NCI-H187 treated with DMSO at 0.1 percent for 48 hours (cell line): ENCODE measurements around the gene ITPR2.
"Not testable (repeated sequence)": the region's sequence is repeated elsewhere in the genome, so short reads cannot be mapped to it uniquely, and the experiment has no call there.

Experiments used
- DNase-seq: peaks from one replicate; lab custom pipeline; 2025; lab: John Stamatoyannopoulos, UW

Gene ITPR2

DNA sequence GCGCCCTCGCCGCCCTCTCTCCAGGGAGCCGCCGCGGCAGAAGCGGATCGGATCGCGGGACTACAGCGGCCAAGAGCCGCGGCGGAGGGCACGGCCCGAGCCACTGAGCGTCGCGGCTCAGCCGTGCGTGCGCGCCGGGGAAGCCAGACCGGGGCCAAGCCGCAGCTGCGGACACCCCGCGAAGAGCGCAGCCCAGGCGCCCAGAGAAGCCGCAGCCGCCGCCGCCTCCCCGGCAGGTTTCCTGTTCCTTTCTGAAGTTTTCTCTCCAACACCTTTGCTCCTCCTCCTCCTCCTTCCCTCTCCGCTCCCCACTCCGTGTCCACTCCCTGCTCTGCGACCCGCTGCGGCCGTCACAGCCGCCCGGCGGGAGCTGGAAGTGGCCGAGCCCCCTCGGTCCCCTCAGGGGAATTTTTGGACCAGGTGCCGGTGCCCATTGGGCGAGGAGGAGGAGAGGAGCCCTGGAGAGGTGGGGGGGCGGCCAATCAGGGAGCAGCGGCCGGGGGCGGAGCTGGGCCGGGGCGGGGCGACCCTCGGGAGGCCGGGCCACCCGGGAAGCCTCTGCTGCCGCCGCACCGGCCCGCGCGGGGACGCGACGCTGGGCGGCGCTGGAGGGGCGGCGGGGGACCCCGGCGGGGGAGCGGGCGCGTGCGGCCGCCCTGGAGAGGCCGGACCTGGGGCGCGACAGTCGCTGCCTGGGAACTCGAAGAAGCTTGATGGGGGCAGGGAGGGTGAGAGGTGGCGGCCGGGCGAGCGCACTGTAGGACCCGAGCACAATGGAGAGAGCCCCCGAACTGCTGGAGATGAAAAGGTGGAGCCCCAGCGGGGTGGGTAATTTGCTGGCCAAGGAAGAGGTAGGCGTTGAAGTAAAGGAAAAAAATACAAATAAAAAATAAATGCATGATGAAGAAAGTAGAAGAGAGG is at the start of gene ITPR2:
Gene ITPR2, minus strand, starts transcription at position 373 of the 921 bp plus-strand sequence. CDS start 413 bp downstream, outside the sequence.
- DNase-seq = peak; percentile 65

DNA sequence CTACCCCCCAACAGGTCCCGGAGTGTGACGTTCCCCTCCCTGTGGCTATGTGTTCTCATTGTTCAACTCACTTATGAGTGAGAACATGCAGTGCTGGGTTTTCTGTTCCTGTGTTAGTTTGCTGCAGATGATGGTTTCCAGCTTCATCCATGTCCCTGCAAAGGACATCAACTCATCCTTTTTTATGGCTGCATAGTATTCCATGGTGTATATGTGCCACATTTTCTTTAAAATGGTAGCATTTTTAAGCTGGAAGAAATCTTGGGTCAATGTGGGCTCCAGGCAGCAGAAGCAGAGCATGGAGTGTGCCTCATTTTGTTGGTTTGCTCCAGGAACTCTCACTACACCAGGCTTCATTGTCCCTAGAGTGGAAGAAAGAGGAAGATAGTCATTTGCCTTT is 47.6 kb upstream of the ITPR2 start:
- DNase-seq = no peak

GRCh38 chr12:26878661-26879119 is 45.7 kb upstream of the ITPR2 start:
- peak; percentile 41 for DNase-seq

DNA sequence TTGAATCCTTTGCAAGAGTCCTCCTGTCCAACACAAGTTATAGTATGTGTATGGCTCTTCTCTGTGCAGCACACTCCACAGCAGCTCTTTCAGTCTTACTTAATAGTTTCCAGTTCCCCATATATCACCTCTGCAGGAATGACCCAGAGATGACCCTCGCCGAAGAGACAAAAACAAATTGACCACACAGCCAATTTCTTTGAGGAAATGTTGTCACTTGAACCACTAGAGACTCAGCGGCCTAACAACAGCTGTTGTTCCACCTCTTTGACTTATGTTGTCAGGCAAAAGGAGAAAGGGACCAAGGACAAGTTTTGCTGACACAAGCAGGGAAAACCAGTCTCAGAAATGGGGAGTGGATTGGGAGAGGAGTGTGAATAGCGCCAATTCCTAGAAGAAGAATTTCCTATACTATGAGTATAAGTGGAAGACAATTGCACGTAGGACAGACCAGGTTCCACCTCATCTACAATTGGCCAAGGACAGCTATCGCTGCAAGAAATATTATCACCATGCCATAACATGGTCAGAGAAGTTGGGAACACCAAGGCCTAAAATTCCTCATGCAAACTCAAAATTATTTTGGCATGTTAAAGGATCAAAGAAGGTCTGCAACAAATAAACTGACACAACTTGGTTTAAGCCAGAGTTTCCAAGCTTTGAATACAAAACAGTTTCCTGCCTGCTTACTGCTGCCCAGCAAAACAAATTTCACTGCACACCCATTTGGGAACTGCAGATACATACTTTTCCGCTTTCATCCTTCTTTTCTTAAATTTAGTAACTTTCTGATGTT is 41.7 kb upstream of the ITPR2 start:
- DNase-seq = no peak

- DNase-seq = peak; percentile 40
Observed at GRCh38 chr12:26872625-26873024, 39.6 kb upstream of the ITPR2 start.

DNA sequence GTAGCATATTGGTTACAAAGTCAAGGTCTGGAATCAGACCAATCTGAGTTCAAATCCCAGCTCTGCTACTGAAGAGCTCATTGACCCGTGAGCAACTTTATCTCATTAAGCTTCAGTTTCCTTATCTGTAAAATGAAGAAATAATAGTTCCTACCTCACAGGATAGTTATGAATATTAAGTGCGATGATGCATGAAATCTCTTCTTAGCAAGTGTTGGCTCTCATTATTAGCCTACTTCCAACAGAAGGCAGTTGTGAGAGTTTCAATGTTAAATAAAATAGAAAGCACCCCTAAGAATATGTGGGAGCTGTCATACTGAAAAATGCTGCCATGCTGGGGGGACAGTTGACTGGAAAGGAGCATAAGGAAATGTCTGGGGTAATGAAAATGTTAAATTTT is 39.0 kb upstream of the ITPR2 start:
- no peak for DNase-seq

GRCh38 chr12:26870491-26871419 is 37.8 kb upstream of the ITPR2 start:
- DNase-seq = peak; percentile 83

DNA sequence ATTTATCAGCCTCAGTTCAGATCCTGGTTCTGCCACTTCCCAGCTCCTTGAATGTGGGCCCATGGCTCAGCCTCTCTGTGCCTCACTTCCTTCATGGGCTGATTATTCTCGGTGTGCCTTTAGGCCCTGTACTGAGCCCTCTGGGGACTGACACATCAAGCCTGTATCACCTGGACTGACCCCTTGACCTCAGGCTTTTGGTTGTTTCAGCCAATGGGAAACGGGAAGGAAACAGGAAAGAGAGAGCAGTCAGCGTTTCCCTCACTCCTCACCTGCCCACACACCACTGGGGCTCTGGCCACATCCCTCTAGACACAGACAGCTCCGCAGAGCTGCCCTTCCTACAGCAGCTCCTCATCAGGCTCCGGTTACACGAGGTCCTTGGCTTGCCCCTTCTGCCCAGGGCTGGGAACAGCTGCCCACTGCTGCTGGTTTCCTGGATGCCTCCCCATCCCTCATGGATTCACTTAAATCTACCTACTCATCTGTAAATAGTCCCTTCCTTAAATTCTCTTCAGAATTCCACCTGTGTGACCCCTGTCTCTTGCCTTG is 37.0 kb upstream of the ITPR2 start:
- no peak for DNase-seq

GRCh38 chr12:26869104-26869494 is 36.1 kb upstream of the ITPR2 start:
- DNase-seq = no peak

DNA sequence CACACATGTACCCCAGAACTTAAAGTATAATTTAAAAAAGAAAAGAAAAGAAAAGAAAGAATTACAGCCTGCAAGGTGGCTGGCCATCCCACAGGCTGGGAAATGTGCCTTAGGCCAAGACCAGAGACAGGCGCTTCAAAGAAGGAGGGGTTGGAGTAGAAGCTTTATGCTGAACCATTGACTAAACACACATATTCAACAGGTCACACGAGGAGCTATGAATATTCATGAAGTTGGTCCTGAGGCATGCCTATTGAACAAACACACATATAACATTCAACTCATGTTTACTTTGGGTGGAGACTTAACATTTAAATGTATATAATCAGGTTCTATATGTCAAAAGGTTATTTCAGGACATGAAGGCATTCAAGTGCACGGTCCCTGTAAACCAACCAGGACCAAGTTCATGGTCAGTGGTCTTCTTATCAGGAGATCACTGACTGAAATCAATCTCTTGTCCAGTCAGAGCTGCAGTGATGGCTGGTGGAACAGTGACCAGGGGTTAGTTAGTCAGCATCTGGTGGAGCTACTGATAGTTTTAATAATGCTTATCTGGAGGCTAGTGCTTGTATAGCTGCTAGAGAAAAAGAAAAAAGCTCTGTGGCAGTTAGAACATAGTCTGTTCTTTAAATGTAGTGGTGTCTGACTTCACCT is 35.6 kb upstream of the ITPR2 start:
- DNase-seq = no peak

DNA sequence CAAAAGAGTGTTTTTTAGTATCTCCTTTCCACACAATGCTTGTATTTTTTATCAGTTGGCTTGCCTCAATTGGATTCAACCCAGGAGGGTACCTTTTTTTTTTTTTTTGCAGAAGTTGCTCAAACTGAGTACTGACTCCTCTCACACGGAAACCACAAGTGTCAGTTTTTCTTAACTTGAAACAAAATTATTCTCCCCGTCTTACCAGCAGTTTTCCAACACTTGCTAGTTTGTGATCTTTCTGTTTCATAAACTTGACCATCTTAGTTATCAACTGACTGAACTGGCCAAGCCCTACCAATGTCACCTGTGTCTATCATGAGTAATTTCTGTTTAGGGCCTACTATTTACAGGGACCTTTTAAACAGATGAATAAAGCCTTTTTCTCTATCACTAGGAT is 34.1 kb upstream of the ITPR2 start:
- DNase-seq = no peak

- DNase-seq = no peak
Observed at GRCh38 chr12:26863515-26863914, 30.5 kb upstream of the ITPR2 start.

- not testable (repeated sequence) for DNase-seq
Observed at GRCh38 chr12:26862787-26863186, 29.8 kb upstream of the ITPR2 start.

- no peak for DNase-seq
Observed at GRCh38 chr12:26861690-26862089, 28.7 kb upstream of the ITPR2 start.

- no peak for DNase-seq
Observed at GRCh38 chr12:26857465-26858176, 24.6 kb upstream of the ITPR2 start.

- no peak for DNase-seq
Observed at GRCh38 chr12:26855337-26855736, 22.3 kb upstream of the ITPR2 start.

GRCh38 chr12:26854031-26854390 is 21.0 kb upstream of the ITPR2 start:
- no peak for DNase-seq

GRCh38 chr12:26853303-26854030 is 20.5 kb upstream of the ITPR2 start:
- DNase-seq = peak; percentile 31

GRCh38 chr12:26851031-26851809 is 18.2 kb upstream of the ITPR2 start:
- no peak for DNase-seq
